ENCODE results near the gene DAPL1. TPM values are rescaled to one million over a fixed set of nuclear protein-coding genes. Genes with fewer than 3 reads are reported as not detected.

Gene DAPL1
- total RNA-seq, 3 donors from 2014 or later (not counting 1 experiment from before 2014, with no cell fraction given) = not detected

Other genes with a start within 250 kb of the DAPL1 start
- gene TANC1, start 173.3 kb downstream of the DAPL1 start, total RNA-seq = 1 to 10 TPM in 2 of 3 donors, under 1 TPM in 1; 0.82 to 4.2 (median 1.1) TPM